Activated naive CD4-positive, alpha-beta T cell treated with anti-CD3 and anti-CD28 coated beads, Interleukin-2, amount 10 ng/mL, durations not matched to agents 7 days and 5 days (primary cell): ENCODE measurements around the gene RNF224.
A peak's percentile ranks its signal among the peaks of the same experiment; 100 is the strongest.

Experiments
- CTCF ChIA-PET: fragments of 350-600 bp; sonication (Branson Sonifier 250); formaldehyde crosslinking; loops from one replicate; lab custom pipeline; 2021; ENCODE audit warnings: antibody characterized with exemption; lab: Charles Lee
- DNase-seq: peaks from one replicate; pipeline ENCODE4 v3.0.0-alpha.2; 2020
- H3K27ac Mint-ChIP-seq: one replicate; pipeline ENCODE4 v1.8.0; 2021; ENCODE audit warnings: mild to moderate bottlenecking, moderate library complexity, mixed read lengths
- H3K27me3 Mint-ChIP-seq: one replicate; pipeline ENCODE4 v1.8.0; 2021; ENCODE audit warnings: mild to moderate bottlenecking, mixed read lengths
- H3K36me3 Mint-ChIP-seq: one replicate; pipeline ENCODE4 v1.8.0; 2021; ENCODE audit warnings: mixed read lengths
- H3K4me1 Mint-ChIP-seq: one replicate; pipeline ENCODE4 v1.8.0; 2021; ENCODE audit warnings: mixed read lengths
- H3K4me3 Mint-ChIP-seq: one replicate; pipeline ENCODE4 v1.8.0; 2021; ENCODE audit warnings: mild to moderate bottlenecking, moderate library complexity, mixed read lengths
- H3K9me3 Mint-ChIP-seq: one replicate; pipeline ENCODE4 v1.8.0; 2021; ENCODE audit warnings: mixed read lengths

The RNF224 gene

GRCh38 chr9:137188490-137189296 is 38.6 kb upstream of the RNF224 start, which contains the start of the genes ANAPC2 and SSNA1:
Gene ANAPC2, minus strand, starts transcription at chr9:137188560. Its CDS starts 28 bp downstream, at chr9:137188532.
Gene SSNA1, plus strand, starts transcription at chr9:137188676. Its CDS starts 51 bp downstream, at chr9:137188727.
- peaks cover 24% of the 10 kb centered on the region for H3K36me3 Mint-ChIP-seq
- H3K4me1 Mint-ChIP-seq, result peaks cover 37% of the 10 kb centered on the region
- no peaks in the 10 kb centered on the region for H3K9me3 Mint-ChIP-seq
- CTCF ChIA-PET, result interaction anchor here (0.8 to 3.1 kb wide), 13 partner anchors 10 to 160 kb away, joined by 3 to 21 read pairs (median 4); partner anchors contain the start of genes CYSRT1, RNF208, RNF224 and TPRN
- H3K27me3 Mint-ChIP-seq, result peaks cover 10% of the 10 kb centered on the region
- peak within 1 kb of the TSS; percentile 97 for H3K4me3 Mint-ChIP-seq
- peak within 1 kb of the TSS; percentile 96 for H3K27ac Mint-ChIP-seq
- peak; percentile 92 for DNase-seq

GRCh38 chr9:137189297-137190295 is 37.7 kb upstream of the RNF224 start:
- Mint-ChIP-seq H3K27ac (peak overlapping the region; percentile 96), H3K9me3 (no peaks in the 10 kb centered on the region), H3K36me3 (peaks cover 16% of the 10 kb centered on the region), H3K4me1 (peaks cover 35% of the 10 kb centered on the region), H3K27me3 (peaks cover 10% of the 10 kb centered on the region), H3K4me3 (peak overlapping the region; percentile 97)
- CTCF ChIA-PET, result interaction anchor here (0.8 to 3.1 kb wide), 13 partner anchors 9 to 160 kb away, joined by 3 to 21 read pairs (median 4); partner anchors contain the start of genes CYSRT1, NDOR1, RNF208 and RNF224
- no peak for DNase-seq

GRCh38 chr9:137190315-137190856 is 36.9 kb upstream of the RNF224 start:
- CTCF ChIA-PET, result interaction anchor here (1.1 to 3.1 kb wide), 4 partner anchors 14 to 50 kb away, joined by 3 to 21 read pairs (median 4); partner anchors contain the start of genes CYSRT1, NDOR1, RNF224 and SLC34A3
- H3K36me3 Mint-ChIP-seq, result peaks cover 16% of the 10 kb centered on the region
- DNase-seq, result no peak
- peak overlapping the region; percentile 97 for H3K4me3 Mint-ChIP-seq
- peaks cover 10% of the 10 kb centered on the region for H3K27me3 Mint-ChIP-seq
- no peak overlapping the region for H3K27ac Mint-ChIP-seq
- H3K4me1 Mint-ChIP-seq, result peaks cover 35% of the 10 kb centered on the region
- no peaks in the 10 kb centered on the region for H3K9me3 Mint-ChIP-seq

- Mint-ChIP-seq H3K27ac (peak overlapping the region; percentile 42), H3K4me3 (peak overlapping the region; percentile 61), H3K4me1 (peaks cover 34% of the 10 kb centered on the region), H3K9me3 (no peaks in the 10 kb centered on the region), H3K27me3 (peaks cover 10% of the 10 kb centered on the region), H3K36me3 (peaks cover 16% of the 10 kb centered on the region)
- DNase-seq, result no peak
- CTCF ChIA-PET, result interaction anchor here (1.1 to 1.6 kb wide), 2 partner anchors 13 to 40 kb away, joined by 3 read pairs; partner anchors contain the start of gene SLC34A3
These were observed 36.1 kb upstream of the RNF224 start for GRCh38 chr9:137191245-137191644.

GRCh38 chr9:137191691-137192447 is 35.4 kb upstream of the RNF224 start:
- Mint-ChIP-seq H3K27me3 (peaks cover 10% of the 10 kb centered on the region), H3K27ac (no peak overlapping the region), H3K36me3 (peaks cover 13% of the 10 kb centered on the region), H3K4me3 (no peak overlapping the region), H3K4me1 (peaks cover 28% of the 10 kb centered on the region), H3K9me3 (no peaks in the 10 kb centered on the region)
- no peak for DNase-seq
- CTCF ChIA-PET, result interaction anchor here (1.1 to 1.6 kb wide), 2 partner anchors 14 to 39 kb away, joined by 3 read pairs; partner anchors contain the start of gene SLC34A3

- Mint-ChIP-seq H3K36me3 (peaks cover 13% of the 10 kb centered on the region), H3K4me3 (no peak overlapping the region), H3K27me3 (peaks cover 10% of the 10 kb centered on the region), H3K27ac (peak overlapping the region; percentile 45), H3K9me3 (no peaks in the 10 kb centered on the region), H3K4me1 (peaks cover 23% of the 10 kb centered on the region)
- DNase-seq, result no peak
- CTCF ChIA-PET, result interaction anchor here (1.0 to 1.6 kb wide), 2 partner anchors 14 to 30 kb away, joined by 3 read pairs; no protein-coding TSS in a partner anchor
These were observed 34.9 kb upstream of the RNF224 start for GRCh38 chr9:137192448-137192780.

GRCh38 chr9:137192859-137193258 is 34.4 kb upstream of the RNF224 start:
- DNase-seq, result no peak
- no peaks in the 10 kb centered on the region for H3K9me3 Mint-ChIP-seq
- H3K27ac Mint-ChIP-seq, result peak overlapping the region; percentile 45
- H3K4me3 Mint-ChIP-seq, result no peak overlapping the region
- peaks cover 20% of the 10 kb centered on the region for H3K4me1 Mint-ChIP-seq
- peaks cover 13% of the 10 kb centered on the region for H3K36me3 Mint-ChIP-seq
- CTCF ChIA-PET, result interaction anchor here (1.0 to 1.6 kb wide), 3 partner anchors 15 to 32 kb away, joined by 3 read pairs; partner anchors contain the start of gene CYSRT1
- H3K27me3 Mint-ChIP-seq, result peaks cover 8% of the 10 kb centered on the region

GRCh38 chr9:137193771-137194170 is 33.5 kb upstream of the RNF224 start:
- Mint-ChIP-seq H3K27me3 (peaks cover 8% of the 10 kb centered on the region), H3K9me3 (no peaks in the 10 kb centered on the region), H3K36me3 (peaks cover 11% of the 10 kb centered on the region), H3K4me3 (no peak overlapping the region), H3K27ac (no peak overlapping the region), H3K4me1 (peaks cover 20% of the 10 kb centered on the region)
- no peak for DNase-seq
- CTCF ChIA-PET, result interaction anchor here (1.0 kb wide), 1 partner anchor 31 kb away, joined by 3 read pairs; the partner anchor contains the start of gene CYSRT1

GRCh38 chr9:137194388-137194787 is 32.9 kb upstream of the RNF224 start:
- no peak for DNase-seq
- H3K4me1 Mint-ChIP-seq, result peaks cover 17% of the 10 kb centered on the region
- peaks cover 8% of the 10 kb centered on the region for H3K27me3 Mint-ChIP-seq
- H3K9me3 Mint-ChIP-seq, result no peaks in the 10 kb centered on the region
- H3K27ac Mint-ChIP-seq, result no peak overlapping the region
- no peak overlapping the region for H3K4me3 Mint-ChIP-seq
- peaks cover 7% of the 10 kb centered on the region for H3K36me3 Mint-ChIP-seq
- CTCF ChIA-PET, result no interaction called here

GRCh38 chr9:137194909-137195308 is 32.4 kb upstream of the RNF224 start:
- peaks cover 7% of the 10 kb centered on the region for H3K36me3 Mint-ChIP-seq
- CTCF ChIA-PET, result no interaction called here

GRCh38 chr9:137195525-137196220 is 31.6 kb upstream of the RNF224 start:
- CTCF ChIA-PET, result no interaction called here
- no peak for DNase-seq
- no peak overlapping the region for H3K4me3 Mint-ChIP-seq
- no peak overlapping the region for H3K27ac Mint-ChIP-seq
- peaks cover 5% of the 10 kb centered on the region for H3K36me3 Mint-ChIP-seq
- peaks cover 11% of the 10 kb centered on the region for H3K27me3 Mint-ChIP-seq
- no peaks in the 10 kb centered on the region for H3K9me3 Mint-ChIP-seq
- peaks cover 12% of the 10 kb centered on the region for H3K4me1 Mint-ChIP-seq

More at GRCh38 chr9:137194909-137195308, 32.4 kb upstream of the RNF224 start:
- H3K27me3 Mint-ChIP-seq, result peaks cover 11% of the 10 kb centered on the region
- H3K27ac Mint-ChIP-seq, result no peak overlapping the region
- H3K9me3 Mint-ChIP-seq, result no peaks in the 10 kb centered on the region
- no peak overlapping the region for H3K4me3 Mint-ChIP-seq
- peaks cover 15% of the 10 kb centered on the region for H3K4me1 Mint-ChIP-seq
- no peak for DNase-seq
